ENCODE results near the gene ANKFY1.
"Not testable (repeated sequence)": the region's sequence is repeated elsewhere in the genome, so short reads cannot be mapped to it uniquely, and the experiment has no call there.

Gene ANKFY1

DNA sequence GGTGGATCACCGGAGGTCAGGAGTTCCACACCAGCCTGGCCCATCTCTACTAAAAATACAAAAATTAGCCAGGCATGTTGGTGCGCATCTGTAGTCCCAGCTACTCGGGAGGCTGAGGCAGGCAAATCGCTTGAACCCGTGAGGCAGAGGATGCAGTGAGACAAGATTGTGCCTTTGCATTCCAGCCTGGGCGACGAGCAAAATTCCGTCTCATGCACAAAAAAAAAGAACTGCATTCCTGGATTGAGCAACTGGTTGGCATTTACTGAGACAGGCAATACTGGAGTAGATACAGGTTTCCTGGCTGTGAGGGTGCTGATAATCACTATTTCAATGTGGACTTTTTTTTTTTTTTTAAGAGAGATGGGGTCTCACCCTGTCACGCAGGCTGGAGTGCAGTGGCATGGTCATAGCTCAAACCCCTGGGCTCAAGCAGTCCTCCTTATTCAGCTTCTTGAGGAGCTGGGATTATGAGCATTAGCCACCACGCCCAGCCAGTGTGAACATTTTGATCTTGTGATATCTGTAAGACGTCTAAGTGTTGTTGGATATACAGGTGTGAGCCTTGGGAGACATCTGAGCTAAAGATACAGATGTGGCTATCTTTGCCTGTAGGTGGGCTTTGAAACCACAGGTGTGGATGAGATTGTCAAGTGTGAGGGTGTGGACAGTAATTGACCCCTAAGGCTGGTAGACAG is 115.0 kb downstream of the ANKFY1 start:
- Histone ChIP-seq H3K4me1 (ENCODE audit: control insufficient read depth in 2 of 2, insufficient read depth in 2 of 2, low read length in 2 of 2) (peaks cover 13 to 15% of the 10 kb centered on the region in 2 donors), H3K4me3 (ENCODE audit: low read length in 2 of 2) (no peak overlapping the region), H3K27ac (ENCODE audit: low read depth in 2 of 2, low read length in 2 of 2) (no peak overlapping the region), H3K9ac (ENCODE audit: low read depth in 1 of 2, low read length in 2 of 2) (no peak overlapping the region), H3K9me3 (ENCODE audit: control insufficient read depth in 2 of 2, low read length in 2 of 2) (no peaks in the 10 kb centered on the region), H3K27me3 (ENCODE audit: control insufficient read depth in 2 of 2, insufficient read depth in 2 of 2, low read length in 2 of 2) (no peaks in the 10 kb centered on the region), H3K36me3 (ENCODE audit: control insufficient read depth in 2 of 2, insufficient read depth in 2 of 2, low read length in 2 of 2) (peaks cover 2 to 5% of the 10 kb centered on the region in 2 donors)

DNA sequence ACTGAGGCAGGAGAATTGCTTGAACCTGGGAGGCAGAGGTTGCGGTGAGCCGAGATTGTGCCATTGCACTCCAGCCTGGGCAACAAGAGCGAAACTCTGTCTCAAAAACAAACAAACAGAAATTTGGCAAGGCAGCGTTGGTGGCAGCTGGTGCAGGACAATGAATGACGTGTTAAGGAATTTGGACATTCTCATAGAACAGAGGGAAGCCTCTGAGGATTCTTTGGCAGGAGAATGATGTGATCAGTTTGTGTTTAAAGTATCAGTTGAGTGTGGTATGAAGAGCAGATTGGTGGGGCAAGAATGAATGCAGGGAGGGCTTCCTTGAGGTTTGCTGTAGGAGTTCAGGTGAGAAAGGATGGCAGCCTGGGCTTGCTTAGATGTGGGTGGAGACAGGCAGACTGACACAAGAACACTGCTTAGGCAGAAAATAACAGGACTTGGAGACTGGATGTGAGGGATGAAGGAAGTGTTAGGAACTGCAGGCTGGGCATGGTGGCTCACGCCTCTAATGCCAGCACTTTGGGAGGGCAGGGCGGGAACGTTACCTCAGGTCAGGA is 115.9 kb downstream of the ANKFY1 start:
- no peaks in the 10 kb centered on the region for H3K27me3 ChIP-seq (ENCODE audit: control insufficient read depth in 2 of 2, insufficient read depth in 2 of 2, low read length in 2 of 2)
- H3K4me3 ChIP-seq (ENCODE audit: low read length in 2 of 2), result no peak overlapping the region
- no peak overlapping the region for H3K27ac ChIP-seq (ENCODE audit: low read depth in 2 of 2, low read length in 2 of 2)
- H3K9me3 ChIP-seq (ENCODE audit: control insufficient read depth in 2 of 2, low read length in 2 of 2), result no peaks in the 10 kb centered on the region
- H3K36me3 ChIP-seq (ENCODE audit: control insufficient read depth in 2 of 2, insufficient read depth in 2 of 2, low read length in 2 of 2), result peaks cover 2 to 3% of the 10 kb centered on the region in 2 donors
- no peak overlapping the region for H3K9ac ChIP-seq (ENCODE audit: low read depth in 1 of 2, low read length in 2 of 2)
- H3K4me1 ChIP-seq (ENCODE audit: control insufficient read depth in 2 of 2, insufficient read depth in 2 of 2, low read length in 2 of 2), result peaks cover 13 to 15% of the 10 kb centered on the region in 2 donors

GRCh38 chr17:4146641-4147040 is 117.1 kb downstream of the ANKFY1 start:
- no peaks in the 10 kb centered on the region for H3K27me3 ChIP-seq (ENCODE audit: control insufficient read depth in 2 of 2, insufficient read depth in 2 of 2, low read length in 2 of 2)
- peaks cover 0 to 3% of the 10 kb centered on the region in 2 donors for H3K36me3 ChIP-seq (ENCODE audit: control insufficient read depth in 2 of 2, insufficient read depth in 2 of 2, low read length in 2 of 2)
- no peaks in the 10 kb centered on the region for H3K9me3 ChIP-seq (ENCODE audit: control insufficient read depth in 2 of 2, low read length in 2 of 2)
- H3K9ac ChIP-seq (ENCODE audit: low read depth in 1 of 2, low read length in 2 of 2), result no peak overlapping the region
- no peak overlapping the region for H3K4me3 ChIP-seq (ENCODE audit: low read length in 2 of 2)
- no peak overlapping the region for H3K27ac ChIP-seq (ENCODE audit: low read depth in 2 of 2, low read length in 2 of 2)
- H3K4me1 ChIP-seq (ENCODE audit: control insufficient read depth in 2 of 2, insufficient read depth in 2 of 2, low read length in 2 of 2), result peaks cover 17 to 20% of the 10 kb centered on the region in 2 donors

DNA sequence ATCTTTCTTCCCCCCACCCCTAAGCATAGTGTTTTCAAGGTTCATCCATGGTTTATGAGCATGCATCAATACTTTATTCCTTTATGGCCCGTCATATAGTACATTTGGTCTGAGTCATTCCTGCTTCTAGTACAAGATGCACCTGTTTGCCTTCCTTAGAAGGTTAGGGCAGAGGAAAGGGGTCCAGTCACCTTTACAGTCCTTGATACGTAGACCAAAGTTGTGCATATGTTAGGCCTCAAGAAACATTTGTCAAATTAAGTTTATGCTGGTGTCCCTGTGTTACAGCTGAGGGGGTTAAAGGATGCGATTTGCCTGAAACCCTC is 119.4 kb downstream of the ANKFY1 start:
- Histone ChIP-seq H3K9me3 (ENCODE audit: control insufficient read depth in 2 of 2, low read length in 2 of 2) (no peaks in the 10 kb centered on the region), H3K4me1 (ENCODE audit: control insufficient read depth in 2 of 2, insufficient read depth in 2 of 2, low read length in 2 of 2) (peaks cover 38 to 41% of the 10 kb centered on the region in 2 donors), H3K27ac (ENCODE audit: low read depth in 2 of 2, low read length in 2 of 2) (peak overlapping the region; percentile 100), H3K4me3 (ENCODE audit: low read length in 2 of 2) (peak overlapping the region; percentile 88 to 94), H3K9ac (ENCODE audit: low read depth in 1 of 2, low read length in 2 of 2) (peak overlapping the region; percentile 99 to 100), H3K27me3 (ENCODE audit: control insufficient read depth in 2 of 2, insufficient read depth in 2 of 2, low read length in 2 of 2) (no peaks in the 10 kb centered on the region), H3K36me3 (ENCODE audit: control insufficient read depth in 2 of 2, insufficient read depth in 2 of 2, low read length in 2 of 2) (no peaks in the 10 kb centered on the region)

- Histone ChIP-seq H3K9me3 (ENCODE audit: control insufficient read depth in 2 of 2, low read length in 2 of 2) (no peaks in the 10 kb centered on the region), H3K27ac (ENCODE audit: low read depth in 2 of 2, low read length in 2 of 2) (peak overlapping the region; percentile 100), H3K4me3 (ENCODE audit: low read length in 2 of 2) (peak overlapping the region; percentile 88 to 94), H3K4me1 (ENCODE audit: control insufficient read depth in 2 of 2, insufficient read depth in 2 of 2, low read length in 2 of 2) (peaks cover 40 to 44% of the 10 kb centered on the region in 2 donors), H3K27me3 (ENCODE audit: control insufficient read depth in 2 of 2, insufficient read depth in 2 of 2, low read length in 2 of 2) (no peaks in the 10 kb centered on the region), H3K9ac (ENCODE audit: low read depth in 1 of 2, low read length in 2 of 2) (peak overlapping the region; percentile 99 to 100), H3K36me3 (ENCODE audit: control insufficient read depth in 2 of 2, insufficient read depth in 2 of 2, low read length in 2 of 2) (no peaks in the 10 kb centered on the region)
Measured at GRCh38 chr17:4143563-4144421, 120.0 kb downstream of the ANKFY1 start.

DNA sequence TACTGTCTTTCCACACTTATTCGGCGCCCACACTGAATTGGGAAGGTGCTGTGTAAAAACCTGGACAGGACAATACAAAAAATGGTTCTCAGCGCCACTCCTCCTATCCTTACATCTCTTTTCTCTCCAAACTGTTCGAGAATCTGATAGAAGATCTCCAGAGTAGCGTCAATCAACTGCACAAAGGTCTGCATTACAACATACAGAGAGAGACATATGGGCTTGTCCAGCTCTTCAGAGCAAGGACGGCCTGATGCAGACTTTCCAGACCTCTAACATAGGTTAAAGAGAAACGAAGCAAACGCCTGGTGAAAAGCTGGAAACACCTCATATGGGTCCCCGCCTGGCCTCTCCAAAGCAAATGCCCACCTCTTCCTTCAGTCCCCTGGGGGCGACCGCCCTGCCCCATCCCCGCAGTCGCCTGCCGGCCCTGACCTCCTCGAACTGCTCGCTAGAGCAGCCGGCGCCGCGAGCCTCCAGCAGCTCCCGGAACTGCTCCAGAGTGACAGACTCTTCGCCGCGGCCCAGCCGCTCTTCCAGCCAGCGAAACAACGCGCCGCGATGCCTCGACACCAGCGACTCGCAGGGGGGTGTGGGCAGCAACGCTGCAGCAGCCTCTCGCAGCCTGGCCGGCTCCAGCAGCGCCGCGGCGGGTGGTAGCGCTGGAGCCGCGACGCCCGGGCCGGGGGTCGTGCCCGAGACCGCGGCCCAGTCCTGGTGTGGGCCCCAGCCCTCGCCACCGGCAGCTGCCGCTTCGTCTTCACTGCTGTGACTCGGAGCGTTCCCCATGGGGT is 121.5 kb downstream of the ANKFY1 start:
- Histone ChIP-seq H3K4me1 (ENCODE audit: control insufficient read depth in 2 of 2, insufficient read depth in 2 of 2, low read length in 2 of 2) (peaks cover 49 to 57% of the 10 kb centered on the region in 2 donors), H3K27me3 (ENCODE audit: control insufficient read depth in 2 of 2, insufficient read depth in 2 of 2, low read length in 2 of 2) (no peaks in the 10 kb centered on the region), H3K9ac (ENCODE audit: low read depth in 1 of 2, low read length in 2 of 2) (peak overlapping the region; percentile 92 to 100), H3K9me3 (ENCODE audit: control insufficient read depth in 2 of 2, low read length in 2 of 2) (no peaks in the 10 kb centered on the region), H3K27ac (ENCODE audit: low read depth in 2 of 2, low read length in 2 of 2) (peak overlapping the region; percentile 100), H3K36me3 (ENCODE audit: control insufficient read depth in 2 of 2, insufficient read depth in 2 of 2, low read length in 2 of 2) (no peaks in the 10 kb centered on the region), H3K4me3 (ENCODE audit: low read length in 2 of 2) (peak overlapping the region; percentile 88 to 94)

DNA sequence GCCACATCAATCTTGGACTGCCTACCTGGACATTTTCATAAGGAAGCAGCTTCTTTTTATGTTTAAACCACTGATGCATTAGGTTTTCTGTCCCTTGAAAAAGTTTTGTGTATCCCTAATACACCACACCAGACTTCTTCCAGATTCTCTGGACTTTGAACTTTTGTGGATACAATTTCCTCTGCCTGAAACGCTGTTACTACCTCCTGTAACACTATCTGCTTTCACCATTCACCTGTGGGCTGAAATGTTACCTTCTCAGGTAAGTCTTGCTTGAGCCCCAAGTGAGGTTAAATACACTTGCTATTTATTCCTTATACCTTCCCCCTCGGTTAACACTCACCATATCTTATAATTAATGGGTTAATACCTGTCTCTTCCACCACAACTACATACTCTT is 123.7 kb downstream of the ANKFY1 start:
- Histone ChIP-seq H3K4me1 (ENCODE audit: control insufficient read depth in 2 of 2, insufficient read depth in 2 of 2, low read length in 2 of 2) (peaks cover 64 to 73% of the 10 kb centered on the region in 2 donors), H3K4me3 (ENCODE audit: low read length in 2 of 2) (peak overlapping the region; percentile 65 to 88)

GRCh38 chr17:4138906-4139526 is 124.8 kb downstream of the ANKFY1 start:
- H3K27me3 ChIP-seq (ENCODE audit: control insufficient read depth in 2 of 2, insufficient read depth in 2 of 2, low read length in 2 of 2); H3K36me3 ChIP-seq (ENCODE audit: control insufficient read depth in 2 of 2, insufficient read depth in 2 of 2, low read length in 2 of 2); H3K9me3 ChIP-seq (ENCODE audit: control insufficient read depth in 2 of 2, low read length in 2 of 2): not testable (repeated sequence)
- peak overlapping the region; percentile 20 to 65 for H3K4me3 ChIP-seq (ENCODE audit: low read length in 2 of 2)
- H3K9ac ChIP-seq (ENCODE audit: low read depth in 1 of 2, low read length in 2 of 2), result peak overlapping the region; percentile 60 to 63
- peaks cover 61 to 72% of the 10 kb centered on the region in 2 donors for H3K4me1 ChIP-seq (ENCODE audit: control insufficient read depth in 2 of 2, insufficient read depth in 2 of 2, low read length in 2 of 2)
- H3K27ac ChIP-seq (ENCODE audit: low read depth in 2 of 2, low read length in 2 of 2), result peak overlapping the region; percentile 100

More for the DNA sequence above, 123.7 kb downstream of the ANKFY1 start:
- Histone ChIP-seq H3K36me3 (ENCODE audit: control insufficient read depth in 2 of 2, insufficient read depth in 2 of 2, low read length in 2 of 2) (peaks cover 5% of the 10 kb centered on the region in 2 donors), H3K9me3 (ENCODE audit: control insufficient read depth in 2 of 2, low read length in 2 of 2) (no peaks in the 10 kb centered on the region), H3K27ac (ENCODE audit: low read depth in 2 of 2, low read length in 2 of 2) (peak overlapping the region; percentile 100), H3K27me3 (ENCODE audit: control insufficient read depth in 2 of 2, insufficient read depth in 2 of 2, low read length in 2 of 2) (no peaks in the 10 kb centered on the region), H3K9ac (ENCODE audit: low read depth in 1 of 2, low read length in 2 of 2) (peak overlapping the region; percentile 10 to 60)

DNA sequence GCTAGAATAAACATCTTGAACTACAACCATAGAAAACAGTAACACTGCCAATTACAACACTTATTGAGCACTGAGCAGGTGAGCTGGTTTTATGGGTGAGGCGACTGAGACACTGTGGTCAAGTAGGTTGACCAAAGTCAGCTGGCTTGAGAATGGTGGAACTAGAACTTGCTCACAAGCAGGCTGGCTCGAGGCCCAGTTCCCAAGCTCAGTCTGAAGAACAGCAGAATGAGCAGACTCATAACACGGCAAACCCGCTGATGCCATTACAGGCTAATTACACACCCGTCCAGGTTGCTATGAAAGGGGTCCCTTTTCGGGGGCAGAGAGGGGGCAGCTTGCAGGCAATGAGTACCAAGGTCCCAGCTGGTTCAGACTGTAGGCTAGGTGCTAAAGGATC is 127.4 kb downstream of the ANKFY1 start:
- H3K27ac ChIP-seq (ENCODE audit: low read depth in 2 of 2, low read length in 2 of 2), result peak overlapping the region; percentile 86 to 100
- H3K9ac ChIP-seq (ENCODE audit: low read depth in 1 of 2, low read length in 2 of 2), result peak overlapping the region in 1 of 2 donors; percentile 6
- peak overlapping the region in 1 of 2 donors; percentile 4 for H3K4me3 ChIP-seq (ENCODE audit: low read length in 2 of 2)
- no peaks in the 10 kb centered on the region for H3K9me3 ChIP-seq (ENCODE audit: control insufficient read depth in 2 of 2, low read length in 2 of 2)
- peaks cover 5 to 8% of the 10 kb centered on the region in 2 donors for H3K36me3 ChIP-seq (ENCODE audit: control insufficient read depth in 2 of 2, insufficient read depth in 2 of 2, low read length in 2 of 2)
- no peaks in the 10 kb centered on the region for H3K27me3 ChIP-seq (ENCODE audit: control insufficient read depth in 2 of 2, insufficient read depth in 2 of 2, low read length in 2 of 2)
- H3K4me1 ChIP-seq (ENCODE audit: control insufficient read depth in 2 of 2, insufficient read depth in 2 of 2, low read length in 2 of 2), result peaks cover 59 to 71% of the 10 kb centered on the region in 2 donors
